KBM-7 (cell line): ENCODE measurements around the gene CDK6.

Experiments used
- DNase-seq: peaks from one replicate; pipeline ENCODE4 v3.0.0-alpha.2; 2015
- in situ Hi-C: fragments of 300-500 bp; cut with MboI; formaldehyde crosslinking; loops from 2 replicates; pipeline ENCODE4 v1.14.3; 2020; ENCODE audit warnings: low sequenced_read_pairs, low pct_unique_long_range_greater_than_20kb, mixed read lengths

Gene CDK6

GRCh38 chr7:92802406-92802805 is 34.0 kb downstream of the CDK6 start:
- DNase-seq: no peak
- in situ Hi-C loops: no loop called here

GRCh38 chr7:92799446-92800211 is 36.7 kb downstream of the CDK6 start:
- DNase-seq: no peak
- in situ Hi-C loops: no loop called here

DNA sequence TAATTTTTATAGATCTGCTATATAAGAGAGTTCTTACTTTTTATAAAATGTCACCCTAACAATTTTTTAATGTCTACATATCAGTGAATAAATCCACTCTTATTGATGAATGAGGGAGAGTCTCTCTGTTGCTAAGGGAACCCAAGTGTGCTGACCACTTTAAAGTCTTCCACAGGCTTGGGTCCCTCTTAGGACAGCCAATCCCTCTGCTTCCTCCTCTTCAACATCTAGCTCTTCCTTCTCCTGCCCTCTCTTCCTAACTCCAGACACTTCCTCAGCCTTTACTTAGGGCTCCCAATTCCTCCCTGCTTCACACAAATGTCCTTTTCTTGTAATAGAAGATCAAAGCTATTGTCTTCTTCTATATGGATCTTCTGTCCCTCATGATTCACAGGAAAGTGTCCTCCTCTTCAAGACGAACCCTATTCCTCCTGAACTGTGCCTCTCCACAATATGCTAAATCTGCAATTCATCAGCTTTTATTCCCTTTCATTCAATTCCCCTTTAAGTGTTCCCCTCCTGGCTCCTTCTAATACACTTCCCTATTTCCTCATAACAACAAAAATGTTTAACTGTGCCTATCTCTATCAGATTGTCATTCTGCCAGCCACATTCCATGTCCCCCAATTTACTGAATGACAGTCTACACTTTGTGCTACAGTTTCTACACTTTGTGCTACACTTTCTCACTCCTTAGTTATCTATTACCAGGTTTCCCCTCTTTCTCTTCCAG is 37.7 kb downstream of the CDK6 start:
- in situ Hi-C loops: no loop called here
- no peak for DNase-seq

- in situ Hi-C loops: no loop called here
- no peak for DNase-seq
These were observed 38.7 kb downstream of the CDK6 start for GRCh38 chr7:92797693-92798092.

- in situ Hi-C loops: no loop called here
- DNase-seq: no peak
These were observed 39.1 kb downstream of the CDK6 start for GRCh38 chr7:92797284-92797683.

- DNase-seq: no peak
- in situ Hi-C loops: no loop called here
These were observed 41.5 kb downstream of the CDK6 start for GRCh38 chr7:92794831-92795230.

GRCh38 chr7:92794391-92794790 is 42.0 kb downstream of the CDK6 start:
- no peak for DNase-seq
- in situ Hi-C loops: no loop called here

GRCh38 chr7:92793656-92794205 is 42.6 kb downstream of the CDK6 start:
- DNase-seq: no peak
- in situ Hi-C loops: no loop called here

DNA sequence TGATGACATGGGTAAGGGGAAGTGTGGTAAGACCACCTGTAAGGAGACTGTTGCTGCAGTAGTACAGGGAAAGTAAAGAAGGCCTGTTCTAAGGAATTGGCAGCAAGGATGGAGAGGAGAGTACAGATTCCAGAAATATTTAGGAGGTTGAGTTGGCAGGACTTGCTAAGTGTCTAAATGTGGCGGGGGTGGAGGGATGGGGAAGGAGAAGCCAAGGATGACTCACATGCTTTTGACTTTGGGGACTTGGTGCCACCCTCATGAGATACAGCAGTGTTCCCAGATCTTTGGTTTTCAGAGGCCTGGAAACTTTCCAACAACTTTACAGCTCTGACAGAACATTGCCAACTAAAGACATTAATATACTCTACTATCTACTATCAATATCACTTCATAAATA is 45.4 kb downstream of the CDK6 start:
- DNase-seq: no peak
- in situ Hi-C loops: no loop called here

DNA sequence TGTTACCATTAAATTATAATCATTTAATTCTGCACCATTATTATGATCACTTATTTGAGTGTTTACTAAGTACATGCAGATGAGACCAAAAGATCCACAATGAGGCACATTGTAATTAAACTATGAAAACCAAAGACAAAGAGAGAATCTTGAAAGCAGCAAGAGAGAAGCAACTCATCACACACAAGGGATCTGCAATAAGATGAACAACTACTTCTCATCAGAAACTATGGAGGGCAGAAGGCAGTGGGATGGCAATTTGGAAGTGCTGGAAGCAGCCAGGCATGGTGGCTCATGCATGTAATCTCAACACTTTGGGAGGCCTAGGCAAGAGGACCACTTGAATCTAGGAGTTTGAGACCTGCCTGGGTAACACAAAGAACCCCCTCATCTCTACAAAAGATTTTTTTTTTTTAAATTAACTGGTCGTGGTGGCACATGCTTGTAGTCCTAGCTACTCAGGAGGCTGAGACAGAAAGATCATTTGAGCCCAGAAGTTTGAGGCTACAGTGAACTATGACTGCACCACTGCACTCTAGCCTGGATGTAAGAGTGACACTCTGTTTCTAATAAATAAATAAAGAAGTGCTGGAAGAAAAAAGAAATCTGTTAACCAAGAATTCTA is 47.7 kb downstream of the CDK6 start:
- in situ Hi-C loops: no loop called here
- peak; percentile 24 for DNase-seq

DNA sequence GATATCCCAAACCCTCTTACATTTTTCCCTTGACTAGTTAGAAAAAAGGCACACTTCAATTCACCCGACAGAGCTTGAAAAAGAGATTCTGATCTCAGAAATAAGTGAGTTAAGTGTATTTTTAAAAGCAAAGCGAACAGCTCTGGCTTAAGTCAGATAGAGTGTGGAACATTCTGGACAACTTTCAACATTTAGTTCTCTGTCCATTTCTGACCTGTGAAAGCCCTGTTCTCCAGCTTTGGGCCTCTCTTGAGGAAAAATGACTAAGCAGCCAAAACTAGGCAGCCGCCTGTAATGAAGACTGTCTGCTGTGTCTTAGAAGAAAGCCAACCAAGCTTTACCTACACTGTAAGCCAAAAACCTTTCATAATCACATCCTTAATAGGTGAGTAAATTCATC is 50.5 kb downstream of the CDK6 start:
- in situ Hi-C loops: no loop called here
- DNase-seq: no peak

- DNase-seq: no peak
- in situ Hi-C loops: no loop called here
These were observed 51.4 kb downstream of the CDK6 start for GRCh38 chr7:92784935-92785334.

- DNase-seq: no peak
- in situ Hi-C loops: no loop called here
These were observed 52.8 kb downstream of the CDK6 start for GRCh38 chr7:92783260-92784201.

GRCh38 chr7:92782855-92783254 is 53.5 kb downstream of the CDK6 start:
- DNase-seq: no peak
- in situ Hi-C loops: no loop called here

- no peak for DNase-seq
- in situ Hi-C loops: no loop called here
These were observed 54.1 kb downstream of the CDK6 start for GRCh38 chr7:92782236-92782635.

GRCh38 chr7:92781117-92781720 is 55.2 kb downstream of the CDK6 start:
- no peak for DNase-seq
- in situ Hi-C loops: no loop called here

DNA sequence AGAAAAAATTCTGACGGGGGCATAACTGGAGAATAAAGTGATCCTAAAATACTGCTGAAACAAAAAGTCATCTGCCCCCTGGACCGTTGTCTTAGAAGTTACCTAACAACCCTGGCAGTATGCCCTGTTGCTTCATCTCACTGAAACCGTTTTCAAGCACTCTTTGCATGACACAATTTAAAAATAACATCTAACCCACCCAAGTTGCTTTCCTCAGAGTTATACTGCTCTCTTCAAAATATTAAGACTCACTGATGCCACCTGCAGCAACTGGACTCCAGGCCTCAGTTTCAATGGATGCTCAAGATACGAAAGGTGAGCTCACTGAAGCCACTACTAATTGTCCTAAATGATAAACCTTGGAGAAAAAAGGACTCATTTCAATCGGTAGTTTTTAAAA is 57.4 kb downstream of the CDK6 start:
- DNase-seq: peak; percentile 37
- in situ Hi-C loops: no loop called here

DNA sequence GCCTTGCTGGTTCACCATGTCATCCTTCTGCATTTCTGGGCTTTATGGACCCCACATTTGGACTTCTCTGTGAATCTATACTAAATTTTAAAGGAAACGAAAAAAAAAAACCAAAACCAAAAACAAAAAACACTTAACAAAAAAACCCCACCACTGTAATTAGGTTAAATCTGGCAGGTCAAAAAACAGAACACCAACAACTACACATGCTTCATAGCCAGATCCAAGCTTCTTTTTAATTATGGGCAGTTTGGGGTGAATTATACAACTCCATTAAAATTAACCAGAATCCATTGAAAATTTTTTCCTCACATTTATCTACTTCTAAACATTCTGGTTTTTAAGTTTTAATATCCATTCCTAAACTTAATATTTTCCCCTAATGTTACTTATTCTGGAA is 58.4 kb downstream of the CDK6 start:
- in situ Hi-C loops: no loop called here
- no peak for DNase-seq

GRCh38 chr7:92773808-92774207 is 62.6 kb downstream of the CDK6 start:
- no peak for DNase-seq
- in situ Hi-C loops: no loop called here
